ENCODE data around the gene PHKA1. TPM values are rescaled to one million over a fixed set of nuclear protein-coding genes. Genes with fewer than 3 reads are reported as not detected.

The PHKA1 gene
- total and polyA plus RNA-seq, 2 donors from 2014 or later = 2.6 to 3.4 TPM

GRCh38 chrX:72666451-72666850, 47.7 kb downstream of the PHKA1 start:
- FAIRE-seq (no peak), DNase-seq (no peak)
- no peak for TF ChIP-seq CTCF (IDR thresholded peaks at IDR 0.05; ENCODE audit: borderline replicate concordance, extremely low read depth, insufficient read depth)

GRCh38 chrX:72663737-72664136, 50.4 kb downstream of the PHKA1 start:
- no peak for TF ChIP-seq CTCF (IDR thresholded peaks at IDR 0.05; ENCODE audit: borderline replicate concordance, extremely low read depth, insufficient read depth)
- FAIRE-seq = peak; percentile 82
- H3K27me3 ChIP-seq (ENCODE audit: control insufficient read depth, insufficient read depth, low read length) = no peaks in the 10 kb centered on the region
- H3K27ac ChIP-seq (ENCODE audit: low read depth in 2 of 2, low read length in 2 of 2) = no peak overlapping the region
- DNase-seq = no peak
- H3K4me1 ChIP-seq (ENCODE audit: control insufficient read depth in 2 of 3, insufficient read depth in 2 of 3, low read depth in 1 of 3, low read length in 3 of 3) = no peaks in the 10 kb centered on the region
- no peak overlapping the region for H3K4me3 ChIP-seq (ENCODE audit: low read length in 3 of 3)
- H3K9me3 ChIP-seq (ENCODE audit: control insufficient read depth in 2 of 3, insufficient read depth in 1 of 3, low read length in 3 of 3) = no peaks in the 10 kb centered on the region
- no peak overlapping the region for H3K9ac ChIP-seq (ENCODE audit: low read length in 3 of 3)
- H3K36me3 ChIP-seq (ENCODE audit: control insufficient read depth in 2 of 3, insufficient read depth in 3 of 3, low read length in 3 of 3) = no peaks in the 10 kb centered on the region
- intact Hi-C loops (cut with DNase I) = no loop called here

More at GRCh38 chrX:72666451-72666850, 47.7 kb downstream of the PHKA1 start:
- intact Hi-C loops (cut with DNase I) = no loop called here
- no peaks in the 10 kb centered on the region for H3K27me3 ChIP-seq (ENCODE audit: control insufficient read depth, insufficient read depth, low read length)
- no peaks in the 10 kb centered on the region for H3K4me1 ChIP-seq (ENCODE audit: control insufficient read depth in 2 of 3, insufficient read depth in 2 of 3, low read depth in 1 of 3, low read length in 3 of 3)
- H3K4me3 ChIP-seq (ENCODE audit: low read length in 3 of 3) = no peak overlapping the region
- H3K27ac ChIP-seq (ENCODE audit: low read depth in 2 of 2, low read length in 2 of 2) = no peak overlapping the region
- no peak overlapping the region for H3K9ac ChIP-seq (ENCODE audit: low read length in 3 of 3)
- no peaks in the 10 kb centered on the region for H3K9me3 ChIP-seq (ENCODE audit: control insufficient read depth in 2 of 3, insufficient read depth in 1 of 3, low read length in 3 of 3)
- no peaks in the 10 kb centered on the region for H3K36me3 ChIP-seq (ENCODE audit: control insufficient read depth in 2 of 3, insufficient read depth in 3 of 3, low read length in 3 of 3)

- H3K4me1 ChIP-seq (ENCODE audit: control insufficient read depth in 2 of 3, insufficient read depth in 2 of 3, low read depth in 1 of 3, low read length in 3 of 3) = no peaks in the 10 kb centered on the region
- intact Hi-C loops (cut with DNase I) = no loop called here
- H3K27ac ChIP-seq (ENCODE audit: low read depth in 2 of 2, low read length in 2 of 2) = no peak overlapping the region
- H3K36me3 ChIP-seq (ENCODE audit: control insufficient read depth in 2 of 3, insufficient read depth in 3 of 3, low read length in 3 of 3) = no peaks in the 10 kb centered on the region
- no peak for TF ChIP-seq CTCF (IDR thresholded peaks at IDR 0.05; ENCODE audit: borderline replicate concordance, extremely low read depth, insufficient read depth)
- DNase-seq = no peak
- no peaks in the 10 kb centered on the region for H3K9me3 ChIP-seq (ENCODE audit: control insufficient read depth in 2 of 3, insufficient read depth in 1 of 3, low read length in 3 of 3)
- FAIRE-seq = no peak
- no peak overlapping the region for H3K9ac ChIP-seq (ENCODE audit: low read length in 3 of 3)
- H3K4me3 ChIP-seq (ENCODE audit: low read length in 3 of 3) = no peak overlapping the region
- no peaks in the 10 kb centered on the region for H3K27me3 ChIP-seq (ENCODE audit: control insufficient read depth, insufficient read depth, low read length)
These were observed 51.9 kb downstream of the PHKA1 start for GRCh38 chrX:72662020-72662747.
